Measurements from ENCODE around the gene CMKLR1.

DNA sequence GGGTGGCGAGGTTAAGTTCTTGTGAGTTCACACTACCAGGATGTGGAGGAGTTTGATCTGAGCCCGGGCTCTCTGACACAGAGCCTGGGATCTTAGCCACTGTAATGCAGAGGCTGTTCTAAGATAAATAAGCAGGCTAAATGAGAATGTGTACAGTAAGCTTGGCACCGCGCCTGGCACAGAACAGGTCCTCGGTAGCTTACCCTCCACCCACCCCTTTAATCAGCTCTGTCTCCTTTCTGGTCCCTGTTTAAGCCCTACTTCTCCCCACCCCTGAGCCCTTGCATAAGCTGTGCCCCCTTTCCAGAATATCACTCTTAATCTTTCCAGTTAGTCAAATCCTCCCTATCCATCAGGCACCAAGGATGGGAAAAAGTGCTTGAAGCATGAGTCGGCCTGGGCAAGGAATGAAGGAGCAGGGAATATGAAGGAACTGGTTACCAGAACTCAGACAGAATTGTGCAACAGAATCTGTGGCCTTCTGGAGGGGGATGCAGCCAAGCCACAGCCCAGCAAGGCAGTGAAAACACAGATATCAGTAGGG, 32.8 kb upstream of the CMKLR1 start:
- TF ChIP-seq, protein P1, sequence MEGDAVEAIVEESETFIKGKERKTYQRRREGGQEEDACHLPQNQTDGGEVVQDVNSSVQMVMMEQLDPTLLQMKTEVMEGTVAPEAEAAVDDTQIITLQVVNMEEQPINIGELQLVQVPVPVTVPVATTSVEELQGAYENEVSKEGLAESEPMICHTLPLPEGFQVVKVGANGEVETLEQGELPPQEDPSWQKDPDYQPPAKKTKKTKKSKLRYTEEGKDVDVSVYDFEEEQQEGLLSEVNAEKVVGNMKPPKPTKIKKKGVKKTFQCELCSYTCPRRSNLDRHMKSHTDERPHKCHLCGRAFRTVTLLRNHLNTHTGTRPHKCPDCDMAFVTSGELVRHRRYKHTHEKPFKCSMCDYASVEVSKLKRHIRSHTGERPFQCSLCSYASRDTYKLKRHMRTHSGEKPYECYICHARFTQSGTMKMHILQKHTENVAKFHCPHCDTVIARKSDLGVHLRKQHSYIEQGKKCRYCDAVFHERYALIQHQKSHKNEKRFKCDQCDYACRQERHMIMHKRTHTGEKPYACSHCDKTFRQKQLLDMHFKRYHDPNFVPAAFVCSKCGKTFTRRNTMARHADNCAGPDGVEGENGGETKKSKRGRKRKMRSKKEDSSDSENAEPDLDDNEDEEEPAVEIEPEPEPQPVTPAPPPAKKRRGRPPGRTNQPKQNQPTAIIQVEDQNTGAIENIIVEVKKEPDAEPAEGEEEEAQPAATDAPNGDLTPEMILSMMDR (IDR thresholded peaks at IDR 0.05; ENCODE audit: insufficient read depth, low read depth, low read length): no peak
- no peak for TF ChIP-seq EZH2 (IDR thresholded peaks at IDR 0.05; ENCODE audit: insufficient read depth, low read length)
